DMS153 treated with DMSO at 0.1 percent for 48 hours (cell line): ENCODE measurements around the gene ARMC7.
"Not testable (repeated sequence)": the region's sequence is repeated elsewhere in the genome, so short reads cannot be mapped to it uniquely, and the experiment has no call there.

Experiments used
- DNase-seq: peaks from one replicate; lab custom pipeline; 2025; ENCODE audit not compliant: unreplicated experiment; lab: John Stamatoyannopoulos, UW

Gene ARMC7

GRCh38 chr17:75152523-75152921, 42.8 kb downstream of the ARMC7 start:
- no peak for DNase-seq

- peak; percentile 7 for DNase-seq
Observed at GRCh38 chr17:75152922-75153779, 43.4 kb downstream of the ARMC7 start.

GRCh38 chr17:75153780-75154194, 44.0 kb downstream of the ARMC7 start:
- no peak for DNase-seq

- DNase-seq: peak; percentile 90
Observed at GRCh38 chr17:75154195-75155106, 44.7 kb downstream of the ARMC7 start, which contains the start of gene JPT1. Gene JPT1 (minus strand): TSS chr17:75154512. CDS start chr17:75154397, 115 bp downstream.

GRCh38 chr17:75155191-75155601, 45.4 kb downstream of the ARMC7 start:
- no peak for DNase-seq

GRCh38 chr17:75158480-75158879, 48.7 kb downstream of the ARMC7 start:
- DNase-seq: not testable (repeated sequence)

- DNase-seq: no peak
Observed at GRCh38 chr17:75159196-75160031, 49.6 kb downstream of the ARMC7 start.

- no peak for DNase-seq
Observed at GRCh38 chr17:75160211-75160610, 50.4 kb downstream of the ARMC7 start.

GRCh38 chr17:75163074-75163473, 53.3 kb downstream of the ARMC7 start:
- DNase-seq: no peak

GRCh38 chr17:75164606-75165005, 54.8 kb downstream of the ARMC7 start:
- not testable (repeated sequence) for DNase-seq

GRCh38 chr17:75168998-75169397, 59.2 kb downstream of the ARMC7 start:
- DNase-seq: no peak

- no peak for DNase-seq
Observed at GRCh38 chr17:75173526-75173925, 63.8 kb downstream of the ARMC7 start.

GRCh38 chr17:75174996-75175395, 65.2 kb downstream of the ARMC7 start:
- DNase-seq: no peak

- no peak for DNase-seq
Observed at GRCh38 chr17:75176625-75177024, 66.9 kb downstream of the ARMC7 start.

- DNase-seq: no peak
Observed at GRCh38 chr17:75178453-75178852, 68.7 kb downstream of the ARMC7 start.
